A673 (cell line): Measurements from ENCODE around the gene SLAMF7. TPM values are rescaled to one million over a fixed set of nuclear protein-coding genes. Genes with fewer than 3 reads are reported as not detected.

ENCODE experiments used
- BruUV-seq: library from RNA; stranded (reverse); fragments of 400-500 nt; replicated peaks from 2 replicates; lab custom pipeline; 2021; lab: Mats Ljungman, UMichigan
- CTCF ChIA-PET: fragments of 300-600 bp; sonication (Branson Sonifier 250); formaldehyde crosslinking; loops from one replicate; lab custom pipeline; 2022; ENCODE audit warnings: antibody characterized with exemption; lab: Charles Lee
- POLR2A ChIA-PET: fragments of 300-600 bp; sonication (Branson Sonifier 250); formaldehyde crosslinking; loops from one replicate; lab custom pipeline; 2022; ENCODE audit warnings: antibody characterized with exemption; ENCODE audit not compliant: low non-redundant PET; lab: Charles Lee
- DNase-seq: peaks from one replicate; pipeline ENCODE4 v3.0.0-alpha.2; 2015; ENCODE audit warnings: low spot score
- H3K27ac ChIP-seq: fragments of 200-600 bp; sonication (generic); 2 replicates; pipeline ENCODE4 v1.5.1; 2016; ENCODE audit warnings: mixed run types, low read depth, mild to moderate bottlenecking, mixed read lengths, antibody characterized with exemption, low read length; ENCODE audit not compliant: poor library complexity, severe bottlenecking
- H3K27me3 ChIP-seq: fragments of 200-600 bp; sonication (generic); replicated peaks from 2 replicates; pipeline ENCODE4 v1.6.1; 2017; ENCODE audit warnings: mixed run types, low read depth, mild to moderate bottlenecking, mixed read lengths, antibody characterized with exemption, low read length; ENCODE audit not compliant: insufficient read depth, poor library complexity
- H3K36me3 ChIP-seq: fragments of 200-600 bp; sonication (generic); 2 replicates; pipeline ENCODE4 v1.6.1; 2016; ENCODE audit warnings: mixed run types, mild to moderate bottlenecking, mixed read lengths, antibody characterized with exemption, low read length; ENCODE audit not compliant: insufficient read depth, poor library complexity, severe bottlenecking
- H3K4me1 ChIP-seq: fragments of 200-600 bp; sonication (generic); 2 replicates; pipeline ENCODE4 v1.6.1; 2017; ENCODE audit warnings: mixed run types, mild to moderate bottlenecking, mixed read lengths, antibody characterized with exemption, low read length; ENCODE audit not compliant: insufficient read depth, poor library complexity, severe bottlenecking
- H3K4me3 ChIP-seq: fragments of 200-600 bp; sonication (generic); 2 replicates; pipeline ENCODE4 v1.5.1; 2016; ENCODE audit warnings: low read depth, mixed run types, mild to moderate bottlenecking, mixed read lengths, low read length; ENCODE audit not compliant: poor library complexity, severe bottlenecking
- H3K9me3 ChIP-seq: fragments of 200-600 bp; sonication (generic); 2 replicates; pipeline ENCODE4 v1.6.1; 2016; ENCODE audit warnings: mixed run types, low read depth, mild to moderate bottlenecking, mixed read lengths, antibody characterized with exemption, low read length; ENCODE audit not compliant: poor library complexity, severe bottlenecking
- EZH2 ChIP-seq: fragments of 200-600 bp; sonication (generic); IDR thresholded peaks from 2 replicates; pipeline ENCODE4 v1.6.1; 2017; ENCODE audit warnings: borderline replicate concordance, low read depth, mild to moderate bottlenecking, mixed read lengths, antibody characterized with exemption, low read length; ENCODE audit not compliant: poor library complexity, severe bottlenecking
- intact Hi-C: fragments of 100-400 bp; cut with micrococcal nuclease; formaldehyde crosslinking; loops from one replicate; pipeline ENCODE4 v1.10.0; 2022; ENCODE audit not compliant: unreplicated experiment
- total RNA-seq: library from RNA; stranded (reverse); gene quantifications from 2 replicates; pipeline ENCODE4 v1.2.3, GENCODE V29; 2021
- TF ChIP-seq, protein P1 (sequence below): fragments of 300-800, 200-600 bp; sonication (generic); conservative IDR thresholded peaks from 2 replicates; pipeline ENCODE4 v1.5.1; 2017; ENCODE audit warnings: low read depth, mild to moderate bottlenecking, antibody characterized with exemption, low read length, moderate library complexity, mixed read lengths

Gene SLAMF7
- total RNA-seq, 1 experiment from 2014 or later, result not detected

DNA sequence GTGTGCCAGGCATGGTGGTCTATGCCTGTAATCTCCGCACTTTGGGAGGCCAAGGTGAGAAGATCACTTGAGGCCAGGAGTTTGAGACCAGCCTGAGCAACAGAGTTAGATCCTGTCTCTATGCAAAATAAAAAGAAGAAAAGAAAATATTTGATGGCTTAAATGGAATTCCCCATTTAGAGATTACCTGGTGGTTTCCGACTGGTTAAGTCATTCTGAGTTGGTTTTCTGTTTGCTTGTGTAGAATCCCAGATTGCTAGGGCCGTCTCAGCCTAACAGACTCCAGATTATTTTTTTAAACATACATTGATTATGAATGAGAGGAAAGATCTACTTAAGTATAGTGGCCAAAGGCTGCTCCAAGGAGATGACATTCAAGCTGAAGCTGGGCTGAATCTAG is 34.0 kb downstream of the SLAMF7 start:
- no peaks in the 10 kb centered on the region for H3K4me1 ChIP-seq
- ChIA-PET CTCF (no interaction called here), POLR2A (no interaction called here)
- intact Hi-C loops, result no loop called here
- no peak overlapping the region for H3K4me3 ChIP-seq
- no peak for TF ChIP-seq EZH2
- TF ChIP-seq, protein P1, sequence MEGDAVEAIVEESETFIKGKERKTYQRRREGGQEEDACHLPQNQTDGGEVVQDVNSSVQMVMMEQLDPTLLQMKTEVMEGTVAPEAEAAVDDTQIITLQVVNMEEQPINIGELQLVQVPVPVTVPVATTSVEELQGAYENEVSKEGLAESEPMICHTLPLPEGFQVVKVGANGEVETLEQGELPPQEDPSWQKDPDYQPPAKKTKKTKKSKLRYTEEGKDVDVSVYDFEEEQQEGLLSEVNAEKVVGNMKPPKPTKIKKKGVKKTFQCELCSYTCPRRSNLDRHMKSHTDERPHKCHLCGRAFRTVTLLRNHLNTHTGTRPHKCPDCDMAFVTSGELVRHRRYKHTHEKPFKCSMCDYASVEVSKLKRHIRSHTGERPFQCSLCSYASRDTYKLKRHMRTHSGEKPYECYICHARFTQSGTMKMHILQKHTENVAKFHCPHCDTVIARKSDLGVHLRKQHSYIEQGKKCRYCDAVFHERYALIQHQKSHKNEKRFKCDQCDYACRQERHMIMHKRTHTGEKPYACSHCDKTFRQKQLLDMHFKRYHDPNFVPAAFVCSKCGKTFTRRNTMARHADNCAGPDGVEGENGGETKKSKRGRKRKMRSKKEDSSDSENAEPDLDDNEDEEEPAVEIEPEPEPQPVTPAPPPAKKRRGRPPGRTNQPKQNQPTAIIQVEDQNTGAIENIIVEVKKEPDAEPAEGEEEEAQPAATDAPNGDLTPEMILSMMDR, result no peak
- H3K9me3 ChIP-seq, result no peaks in the 10 kb centered on the region
- no peaks in the 10 kb centered on the region for H3K36me3 ChIP-seq
- no peak overlapping the region for H3K27ac ChIP-seq
- DNase-seq, result no peak
- BruUV-seq, result no TSS peak
- H3K27me3 ChIP-seq, result peaks cover 18% of the 10 kb centered on the region

DNA sequence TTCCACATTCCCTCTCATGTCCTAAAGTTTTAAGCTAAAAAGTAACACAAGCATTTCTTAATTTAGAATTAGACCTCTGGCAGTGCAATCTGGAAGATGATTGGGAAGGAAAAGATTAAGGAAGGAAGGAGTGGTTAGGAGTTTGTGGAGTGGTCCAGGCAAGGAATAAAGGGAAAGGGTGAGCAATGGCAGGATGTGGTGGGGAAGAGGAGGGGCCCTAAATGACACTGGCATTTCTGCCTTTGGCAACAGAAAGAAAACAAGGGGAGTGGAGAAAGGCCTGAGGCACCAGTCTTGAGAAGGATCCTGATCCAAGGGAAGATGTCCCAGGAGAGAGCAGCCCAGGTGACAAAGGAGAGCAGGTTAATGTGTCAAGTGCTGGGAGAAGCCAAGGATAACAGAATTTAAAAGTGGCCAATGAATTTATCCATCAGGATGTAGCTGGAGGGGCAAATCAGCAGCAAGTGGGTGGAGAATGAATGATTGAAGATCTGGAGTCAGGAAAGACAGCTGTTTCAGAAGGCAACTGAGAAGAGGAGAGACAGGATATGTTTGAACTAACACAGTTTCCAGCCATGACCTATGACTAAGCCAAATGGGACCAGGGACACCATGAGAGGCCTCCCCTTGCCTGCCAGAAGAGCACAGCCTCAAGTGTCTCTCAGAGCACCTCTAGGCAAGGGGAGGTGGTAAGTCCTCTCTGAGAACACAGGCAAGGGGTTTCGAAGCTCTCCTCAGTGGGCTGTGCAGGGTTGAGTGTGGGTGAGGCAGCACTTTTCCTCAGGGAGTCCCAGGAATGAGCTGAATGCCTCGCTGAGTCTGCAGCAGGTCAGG is 36.1 kb downstream of the SLAMF7 start:
- TF ChIP-seq, protein P1, result no peak
- no peak for TF ChIP-seq EZH2
- peaks cover 18% of the 10 kb centered on the region for H3K27me3 ChIP-seq
- H3K4me1 ChIP-seq, result no peaks in the 10 kb centered on the region
- H3K9me3 ChIP-seq, result no peaks in the 10 kb centered on the region
- intact Hi-C loops, result no loop called here
- H3K36me3 ChIP-seq, result no peaks in the 10 kb centered on the region
- no peak overlapping the region for H3K4me3 ChIP-seq
- BruUV-seq, result no TSS peak
- DNase-seq, result no peak
- no peak overlapping the region for H3K27ac ChIP-seq
- ChIA-PET CTCF (no interaction called here), POLR2A (no interaction called here)

DNA sequence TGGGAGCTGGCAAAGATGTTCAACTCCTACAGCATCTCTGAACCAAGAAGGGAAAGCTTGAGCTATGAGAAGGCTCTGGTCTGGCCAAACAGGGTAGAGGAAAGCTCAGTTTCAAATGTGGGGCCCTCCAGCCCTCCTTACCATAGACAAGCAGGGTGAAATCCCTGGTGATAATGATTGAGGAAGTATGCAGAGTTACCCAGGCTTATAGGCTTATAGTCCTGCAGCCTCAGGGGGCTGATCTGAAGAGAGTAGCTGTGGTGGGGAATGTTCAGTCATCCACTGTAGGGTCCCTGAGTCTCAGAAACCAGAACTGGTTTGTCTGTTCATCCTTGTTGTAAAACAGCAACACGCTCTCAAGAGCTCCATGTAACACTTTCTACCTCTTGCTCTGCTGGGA is 37.1 kb downstream of the SLAMF7 start:
- no peak for DNase-seq
- intact Hi-C loops, result no loop called here
- no peaks in the 10 kb centered on the region for H3K4me1 ChIP-seq
- no TSS peak for BruUV-seq
- H3K9me3 ChIP-seq, result no peaks in the 10 kb centered on the region
- TF ChIP-seq EZH2, result no peak
- TF ChIP-seq, protein P1, result no peak
- H3K4me3 ChIP-seq, result no peak overlapping the region
- ChIA-PET POLR2A (no interaction called here), CTCF (no interaction called here)
- H3K27ac ChIP-seq, result no peak overlapping the region
- no peaks in the 10 kb centered on the region for H3K36me3 ChIP-seq
- H3K27me3 ChIP-seq, result peaks cover 14% of the 10 kb centered on the region
